Esophagus muscularis mucosa (tissue), 4 donors: ENCODE measurements around the gene NAPA. TPM values are rescaled to one million over a fixed set of nuclear protein-coding genes. Genes with fewer than 3 reads are reported as not detected.

Experiments used
- DNase-seq: peaks from one replicate; pipeline ENCODE4 v3.0.0-alpha.2; 2017; ENCODE audit errors: extremely low spot score
- H3K27ac ChIP-seq, 4 donors: fragments of 200-600 bp; sonication (generic); replicated peaks in 1 of 4; 1 replicate in 3 of 4; 2 replicates in 1 of 4; pipeline ENCODE4 v1.5.1; 2016 to 2019; ENCODE audit warnings: mild to moderate bottlenecking in 1 of 4
- H3K27me3 ChIP-seq, 4 donors: fragments of 200-600 bp; sonication (generic); one replicate each; pipeline versions ENCODE4 v1.5.1 to v1.6.0; 2016 to 2019
- H3K36me3 ChIP-seq, 4 donors: fragments of 200-600 bp; sonication (generic); one replicate each; pipeline ENCODE4 v1.5.1; 2016 to 2019
- H3K4me1 ChIP-seq, 4 donors: fragments of 200-600 bp; sonication (generic); one replicate each; pipeline ENCODE4 v1.5.1; 2016 to 2019
- H3K4me3 ChIP-seq, 4 donors: fragments of 200-600 bp; sonication (generic); 1 replicate in 2 of 4; 2 replicates in 2 of 4; pipeline ENCODE4 v1.5.1; 2016 to 2019; ENCODE audit warnings: mild to moderate bottlenecking in 4 of 4, moderate library complexity in 1 of 4
- H3K9me3 ChIP-seq, 4 donors: fragments of 200-600 bp; sonication (generic); 1 replicate in 3 of 4; 2 replicates in 1 of 4; pipeline ENCODE4 v1.5.1; 2016 to 2019
- EP300 ChIP-seq: sonication (generic); formaldehyde crosslinking; IDR thresholded peaks from one replicate; pipeline ENCODE4 v1.6.1; 2017; ENCODE audit warnings: antibody characterized with exemption
- POLR2A ChIP-seq: fragments of 450-650 bp; IDR thresholded peaks from one replicate; pipeline ENCODE4 v1.6.1; 2017; ENCODE audit warnings: antibody characterized with exemption, moderate library complexity, mild to moderate bottlenecking, low read depth
- POLR2AphosphoS5 ChIP-seq, 2 donors: sonication (generic); formaldehyde crosslinking; IDR thresholded peaks; one replicate each; pipeline ENCODE4 v1.6.1; 2017; ENCODE audit warnings: antibody characterized with exemption in 2 of 2
- WGBS: methylation state at CpG from one replicate; pipeline ENCODE4 v1.1.5; 2018; 5-methylcytosine and 5-hydroxymethylcytosine counted together
- intact Hi-C: fragments of 100-400 bp; cut with DNase I; formaldehyde crosslinking; loops from one replicate; pipeline ENCODE4 v1.15.1; 2023
- total RNA-seq, 4 donors: library from RNA; depleted of rRNA; stranded (reverse); fragments of >200 nt; gene quantifications; one replicate each; pipeline versions ENCODE4 v1.1.0 to v1.2.1, GENCODE V29; 2016
- TF ChIP-seq, protein P1 (sequence below), 3 experiments: fragments of 200-600 bp in 2 of 3; fragments of 450-650 bp in 1 of 3; sonication (generic) in 2 of 3; IDR thresholded peaks; one replicate each; pipeline ENCODE4 v1.5.1; 2017 to 2019; ENCODE audit warnings: antibody characterized with exemption in 3 of 3, mild to moderate bottlenecking in 2 of 3, moderate library complexity in 1 of 3

NAPA gene
- total RNA-seq, 4 donors from 2014 or later = 109 to 164 (median 148) TPM

DNA sequence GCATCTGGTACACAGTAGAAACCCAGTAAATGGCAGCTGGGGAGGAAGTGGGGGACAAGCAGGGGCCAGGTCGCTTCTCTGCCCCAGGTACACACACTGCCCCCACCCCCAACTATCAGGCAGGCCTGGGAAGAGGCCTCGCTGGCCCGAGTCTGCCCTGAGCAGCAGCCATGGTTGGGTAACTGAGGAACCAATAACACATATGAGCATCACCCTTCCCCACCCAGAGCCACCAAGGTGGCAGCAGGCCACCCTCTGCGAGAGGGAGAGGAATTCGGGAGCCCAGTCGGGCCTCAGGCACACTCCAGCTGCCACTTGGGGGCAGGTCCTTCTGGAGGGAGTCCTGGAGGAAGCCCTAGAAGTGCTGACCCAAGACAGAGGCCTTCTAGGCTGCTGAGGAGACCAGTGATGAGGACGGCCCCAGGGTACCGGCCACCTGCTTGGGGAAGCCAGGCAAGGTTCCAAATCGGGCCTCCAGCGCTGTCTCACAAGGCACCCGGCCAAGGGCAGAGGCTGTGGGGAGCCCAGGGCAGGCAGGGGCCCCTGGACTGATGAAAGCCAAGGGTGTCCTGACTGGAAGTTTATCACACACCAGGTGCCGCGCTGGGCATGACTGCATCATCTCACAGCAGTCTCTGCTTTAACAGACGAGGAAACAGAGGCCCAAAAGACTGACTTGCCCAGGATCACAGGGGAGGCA, 16.9 kb downstream of the NAPA start:
- peaks cover 33 to 98% (median 90%) of the 10 kb centered on the region in 4 donors for H3K36me3 ChIP-seq
- TF ChIP-seq, protein P1, sequence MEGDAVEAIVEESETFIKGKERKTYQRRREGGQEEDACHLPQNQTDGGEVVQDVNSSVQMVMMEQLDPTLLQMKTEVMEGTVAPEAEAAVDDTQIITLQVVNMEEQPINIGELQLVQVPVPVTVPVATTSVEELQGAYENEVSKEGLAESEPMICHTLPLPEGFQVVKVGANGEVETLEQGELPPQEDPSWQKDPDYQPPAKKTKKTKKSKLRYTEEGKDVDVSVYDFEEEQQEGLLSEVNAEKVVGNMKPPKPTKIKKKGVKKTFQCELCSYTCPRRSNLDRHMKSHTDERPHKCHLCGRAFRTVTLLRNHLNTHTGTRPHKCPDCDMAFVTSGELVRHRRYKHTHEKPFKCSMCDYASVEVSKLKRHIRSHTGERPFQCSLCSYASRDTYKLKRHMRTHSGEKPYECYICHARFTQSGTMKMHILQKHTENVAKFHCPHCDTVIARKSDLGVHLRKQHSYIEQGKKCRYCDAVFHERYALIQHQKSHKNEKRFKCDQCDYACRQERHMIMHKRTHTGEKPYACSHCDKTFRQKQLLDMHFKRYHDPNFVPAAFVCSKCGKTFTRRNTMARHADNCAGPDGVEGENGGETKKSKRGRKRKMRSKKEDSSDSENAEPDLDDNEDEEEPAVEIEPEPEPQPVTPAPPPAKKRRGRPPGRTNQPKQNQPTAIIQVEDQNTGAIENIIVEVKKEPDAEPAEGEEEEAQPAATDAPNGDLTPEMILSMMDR (IDR thresholded peaks at IDR 0.05) = no peak
- no peak for TF ChIP-seq POLR2AphosphoS5 (IDR thresholded peaks at IDR 0.05)
- no peak for TF ChIP-seq EP300
- TF ChIP-seq POLR2A = no peak
- no peak overlapping the region for H3K27ac ChIP-seq

DNA sequence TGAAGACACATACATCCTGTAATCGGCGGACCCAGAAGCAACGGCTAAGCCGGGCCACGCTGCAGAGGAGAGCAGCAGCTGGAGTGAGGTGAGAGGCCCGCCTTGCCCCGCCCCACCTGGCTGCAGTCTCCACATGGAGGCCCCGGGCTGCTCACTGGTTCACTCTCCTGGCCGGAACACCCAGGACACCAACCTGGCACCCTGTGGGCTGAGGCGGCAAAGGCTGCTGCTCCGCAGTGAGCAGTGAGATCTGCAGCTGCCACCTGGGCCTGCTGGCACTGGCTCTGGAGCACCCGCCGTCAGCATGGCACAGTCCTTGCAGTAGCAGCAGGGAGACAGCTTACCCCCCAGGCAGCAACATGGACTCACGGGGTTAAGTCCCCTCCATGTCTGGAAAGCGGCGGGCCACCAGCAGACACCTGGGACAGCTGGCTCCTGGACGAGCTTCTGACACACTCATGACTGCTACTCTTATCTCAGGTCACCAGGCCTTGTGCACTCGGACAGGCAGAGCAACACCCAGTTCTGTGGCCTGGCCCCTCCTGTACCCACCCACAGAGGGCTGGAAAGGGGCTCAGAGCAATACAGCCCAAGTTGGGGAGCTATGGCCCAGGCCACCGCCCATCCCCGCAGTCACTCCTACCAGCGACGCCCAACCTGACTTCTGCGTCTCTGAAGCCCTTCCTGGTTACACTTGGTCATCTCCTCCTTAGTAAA, 17.7 kb downstream of the NAPA start:
- peaks cover 33 to 99% (median 91%) of the 10 kb centered on the region in 4 donors for H3K36me3 ChIP-seq
- 75% methylated on average over 10 of the region's 23 CpGs for WGBS
- TF ChIP-seq, protein P1 (IDR thresholded peaks at IDR 0.05) = no peak
- TF ChIP-seq POLR2A (no peak), EP300 (no peak), POLR2AphosphoS5 (IDR thresholded peaks at IDR 0.05) (no peak)

More for the DNA sequence above, 16.9 kb downstream of the NAPA start:
- Histone ChIP-seq H3K27me3 (no peaks in the 10 kb centered on the region), H3K4me3 (no peak overlapping the region), H3K4me1 (peaks cover 7 to 35% (median 13%) of the 10 kb centered on the region in 4 donors), H3K9me3 (no peaks in the 10 kb centered on the region)
- no peak for DNase-seq
- WGBS = 90% methylated on average over 3 of the region's 14 CpGs
- intact Hi-C loops = no loop called here

DNA sequence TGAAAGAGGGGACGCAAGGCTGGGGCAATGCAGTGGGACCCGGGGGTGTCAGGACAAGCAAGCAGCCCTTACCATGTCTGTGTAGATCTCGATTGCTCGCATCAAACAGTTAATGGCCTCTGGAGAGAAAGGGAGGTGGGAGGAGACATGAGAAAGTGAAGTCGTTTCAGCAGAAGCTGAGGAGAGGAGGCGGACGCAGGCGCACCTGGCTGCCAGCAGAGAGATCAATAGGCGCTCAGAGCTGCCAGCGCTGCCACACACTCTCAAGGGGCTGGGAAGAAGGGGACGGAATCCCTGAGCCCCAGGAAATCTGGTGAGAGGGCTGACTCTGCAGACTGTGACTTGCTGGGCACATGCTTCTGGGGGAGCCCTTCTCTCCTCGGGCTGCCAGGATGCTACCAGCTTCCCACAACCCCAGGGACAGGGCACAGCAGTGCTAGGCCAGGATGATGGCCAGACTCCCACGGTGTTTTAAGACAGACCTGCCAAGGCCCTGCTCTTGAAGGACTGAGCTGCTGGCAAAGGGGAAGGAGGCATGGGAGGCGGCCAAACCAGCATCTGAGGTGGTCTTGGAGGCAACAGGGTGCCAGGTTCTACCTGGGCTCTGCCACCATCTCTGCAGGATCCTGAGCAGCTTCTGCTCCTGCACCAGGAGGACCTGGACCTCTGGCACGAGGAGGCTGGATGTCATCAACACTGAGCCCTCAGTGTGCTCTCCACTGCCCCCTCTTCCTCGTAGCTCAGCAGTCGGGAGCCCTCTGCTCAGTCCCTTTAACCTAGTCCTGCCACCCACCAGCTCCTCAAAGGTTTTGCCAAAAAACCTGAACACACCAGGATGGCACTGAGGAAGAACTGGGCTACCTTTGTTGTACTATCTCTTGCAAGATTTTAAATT, 19.1 kb downstream of the NAPA start:
- H3K27me3 ChIP-seq = no peaks in the 10 kb centered on the region
- intact Hi-C loops = no loop called here
- no peak for DNase-seq
- H3K27ac ChIP-seq = no peak overlapping the region
- no peak overlapping the region for H3K4me3 ChIP-seq
- H3K36me3 ChIP-seq = peaks cover 33 to 99% (median 93%) of the 10 kb centered on the region in 4 donors
- no peak for TF ChIP-seq POLR2AphosphoS5 (IDR thresholded peaks at IDR 0.05)
- TF ChIP-seq POLR2A = no peak
- no peak for TF ChIP-seq EP300
- TF ChIP-seq, protein P1 (IDR thresholded peaks at IDR 0.05) = no peak
- H3K4me1 ChIP-seq = peaks cover 0 to 25% (median 10%) of the 10 kb centered on the region in 4 donors
- WGBS = 75% methylated on average over 17 of the region's 17 CpGs
- no peaks in the 10 kb centered on the region for H3K9me3 ChIP-seq

More for the DNA sequence above, 17.7 kb downstream of the NAPA start:
- H3K27me3 ChIP-seq = no peaks in the 10 kb centered on the region
- no peak overlapping the region for H3K27ac ChIP-seq
- intact Hi-C loops = no loop called here
- no peak for DNase-seq
- peaks cover 7 to 35% (median 13%) of the 10 kb centered on the region in 4 donors for H3K4me1 ChIP-seq
- no peaks in the 10 kb centered on the region for H3K9me3 ChIP-seq
- no peak overlapping the region for H3K4me3 ChIP-seq

DNA sequence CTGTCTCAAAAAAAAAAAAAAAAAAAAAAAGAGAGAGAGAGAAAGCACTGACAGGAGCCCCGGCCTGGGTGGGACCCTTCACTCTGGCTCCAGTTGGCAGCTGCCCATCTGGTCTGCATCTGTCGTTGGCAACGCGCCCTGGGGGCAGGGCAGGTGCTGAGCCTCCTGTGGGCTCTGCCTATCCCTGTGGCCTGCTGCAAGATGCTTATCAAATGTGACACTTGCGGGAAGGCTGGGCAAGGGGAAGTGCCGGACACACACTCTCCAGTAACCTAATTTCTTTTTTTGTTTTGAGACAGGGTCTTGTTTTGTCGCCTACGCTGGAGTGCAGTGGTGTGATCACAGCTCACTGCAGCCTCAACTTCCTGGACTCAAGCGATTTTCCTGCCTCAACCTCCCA, 20.1 kb downstream of the NAPA start:
- Histone ChIP-seq H3K36me3 (peaks cover 26 to 99% (median 92%) of the 10 kb centered on the region in 4 donors), H3K27me3 (no peaks in the 10 kb centered on the region), H3K4me1 (peaks cover 0 to 25% (median 10%) of the 10 kb centered on the region in 4 donors), H3K4me3 (no peak overlapping the region), H3K27ac (no peak overlapping the region), H3K9me3 (no peaks in the 10 kb centered on the region)
- 67% methylated on average over 9 of the region's 9 CpGs for WGBS
- no peak for DNase-seq
- intact Hi-C loops = no loop called here
- TF ChIP-seq, protein P1 (IDR thresholded peaks at IDR 0.05) = no peak
- TF ChIP-seq POLR2AphosphoS5 (IDR thresholded peaks at IDR 0.05) (no peak), EP300 (no peak), POLR2A (no peak)
